ENCODE results near the gene KAT2B.

KAT2B gene

DNA sequence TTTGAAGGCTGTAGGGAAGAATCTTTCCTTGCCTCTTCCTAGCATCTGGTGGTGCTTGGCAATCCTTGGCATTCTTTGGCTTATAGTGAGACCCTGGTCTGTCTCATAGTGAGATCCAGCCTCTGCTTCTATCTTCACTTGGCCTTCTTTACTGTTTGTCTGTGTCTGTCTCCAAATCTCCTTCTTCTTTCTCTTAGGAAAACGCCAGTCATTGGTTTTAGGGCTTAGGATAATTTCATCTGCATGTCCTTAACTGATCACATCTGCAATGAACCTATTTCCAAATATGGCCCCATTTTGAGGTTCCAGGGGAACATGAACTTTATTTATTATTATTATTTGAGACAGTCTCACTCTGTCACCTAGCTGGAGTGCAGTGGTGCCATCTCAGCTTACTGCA is 25.8 kb downstream of the KAT2B start:
- no peak for DNase-seq

DNA sequence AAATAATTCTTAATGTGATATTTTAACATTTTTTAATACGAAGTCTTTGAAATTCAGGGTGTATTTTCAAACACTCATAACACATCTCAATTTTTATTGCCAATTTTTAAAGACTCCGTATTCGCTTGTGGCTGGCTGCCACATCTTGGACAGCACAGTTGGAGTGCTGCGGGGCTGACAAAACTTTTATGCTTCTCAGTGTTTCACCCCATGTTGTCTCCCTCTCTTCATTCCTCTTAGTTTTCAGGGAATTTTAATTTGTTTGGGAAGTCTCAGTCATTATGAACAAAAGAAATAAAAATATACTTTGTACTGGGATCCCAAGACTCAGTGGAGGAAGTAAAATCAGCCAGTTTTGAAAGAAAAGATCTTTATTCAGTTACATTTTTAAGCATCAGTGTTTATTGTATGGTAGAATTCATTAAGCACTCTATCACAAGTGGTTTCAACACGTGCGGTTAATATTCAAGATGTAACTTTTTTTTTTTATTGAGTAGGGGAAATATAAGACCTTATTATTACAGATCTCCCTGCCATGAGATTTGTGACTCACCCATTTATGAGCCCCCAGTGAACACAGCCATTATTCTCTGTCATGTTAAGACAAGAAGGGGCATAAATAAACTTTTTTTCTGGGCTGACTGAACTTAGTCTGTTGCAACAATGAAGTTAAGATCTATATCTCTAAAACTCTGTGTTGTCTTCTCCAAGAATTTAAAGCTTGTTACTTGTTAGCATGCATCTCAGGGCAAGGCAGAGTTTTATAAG is 26.8 kb downstream of the KAT2B start:
- no peak for DNase-seq

DNA sequence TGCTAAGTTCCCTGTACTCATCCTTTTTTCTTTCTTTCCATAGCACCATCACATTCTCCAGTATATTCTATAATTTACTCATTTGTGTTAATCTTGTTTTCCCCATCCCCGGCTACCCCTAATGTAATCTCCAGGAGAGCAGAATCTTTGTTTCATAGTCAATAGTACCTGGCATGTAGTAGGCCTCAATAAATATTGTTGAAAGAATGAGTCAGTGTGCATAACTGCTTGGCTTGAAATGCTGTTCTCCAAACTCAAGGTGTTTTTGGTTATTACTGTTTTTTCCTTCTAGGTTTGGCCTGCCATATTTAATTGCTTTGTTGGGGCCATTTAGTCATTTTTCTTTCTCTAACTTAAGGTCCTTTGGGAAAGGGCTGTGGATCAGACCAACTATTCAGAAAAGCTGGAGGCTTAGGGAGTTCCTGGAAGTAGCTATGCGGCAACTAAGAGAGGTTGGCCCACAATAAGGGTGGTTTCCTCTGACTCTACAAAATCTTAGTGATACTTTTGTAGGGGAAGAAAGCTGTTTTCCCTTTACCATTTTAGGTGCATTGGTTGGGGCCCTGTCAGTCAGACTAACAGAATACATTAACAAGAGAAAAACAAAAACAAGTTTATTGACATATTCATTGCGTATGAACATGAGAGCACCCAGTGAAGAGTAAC is 28.4 kb downstream of the KAT2B start:
- no peak for DNase-seq

DNA sequence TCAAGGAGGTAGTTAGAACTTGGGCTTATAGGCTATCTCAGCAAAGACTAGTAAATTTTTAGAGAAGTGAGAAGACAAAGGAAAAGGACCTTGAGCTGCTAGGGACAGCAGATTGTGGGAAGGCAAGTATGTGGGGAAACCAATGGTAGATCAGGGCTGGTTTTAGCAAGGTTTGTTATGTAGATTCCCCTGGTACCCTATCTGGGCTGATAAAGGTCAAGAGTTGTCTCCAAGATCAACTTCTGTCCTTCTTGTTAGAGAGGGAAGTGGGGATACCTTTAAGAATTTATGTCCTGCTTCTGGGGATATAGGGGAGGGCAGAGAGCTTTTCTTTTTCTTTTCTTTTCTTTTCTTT is 28.9 kb downstream of the KAT2B start:
- DNase-seq = no peak

DNA sequence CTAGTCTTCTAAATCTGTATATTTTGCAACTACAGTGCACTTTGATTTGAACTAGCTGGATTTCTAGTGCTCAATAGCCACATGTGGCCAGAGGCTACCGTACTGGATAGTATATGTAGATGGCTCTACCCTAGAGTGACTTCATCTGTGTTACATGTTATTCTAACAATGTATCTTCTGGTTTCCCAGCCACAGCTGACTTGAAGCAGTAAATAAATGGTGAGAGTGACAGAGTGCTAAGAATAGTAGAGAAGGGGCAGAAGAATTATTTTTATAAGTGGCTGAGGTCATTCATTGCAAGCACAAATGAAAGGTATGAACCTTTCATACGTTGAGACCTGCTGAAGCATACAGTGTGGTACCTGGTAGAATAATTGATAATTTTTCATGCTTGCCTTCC is 30.9 kb downstream of the KAT2B start:
- no peak for DNase-seq

DNA sequence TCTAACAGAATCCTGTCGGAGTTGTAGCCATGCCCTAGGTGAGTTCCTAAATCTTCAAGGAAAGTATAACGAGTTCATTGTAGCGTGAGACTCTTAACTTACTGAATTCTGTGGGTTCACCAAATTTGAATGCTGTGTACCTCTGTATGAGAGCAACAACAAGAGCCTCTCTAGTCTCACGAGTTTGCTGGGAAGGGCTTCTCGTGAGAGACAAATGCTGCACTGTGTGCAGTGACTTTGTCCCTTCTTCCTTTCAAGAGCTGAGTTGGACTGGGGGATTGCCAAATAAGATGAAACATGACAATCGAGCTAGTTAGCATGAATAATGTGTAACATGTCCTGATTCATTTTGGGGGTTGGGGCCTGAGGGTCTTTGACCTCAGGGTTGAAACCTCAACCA is 32.2 kb downstream of the KAT2B start:
- DNase-seq = no peak

DNA sequence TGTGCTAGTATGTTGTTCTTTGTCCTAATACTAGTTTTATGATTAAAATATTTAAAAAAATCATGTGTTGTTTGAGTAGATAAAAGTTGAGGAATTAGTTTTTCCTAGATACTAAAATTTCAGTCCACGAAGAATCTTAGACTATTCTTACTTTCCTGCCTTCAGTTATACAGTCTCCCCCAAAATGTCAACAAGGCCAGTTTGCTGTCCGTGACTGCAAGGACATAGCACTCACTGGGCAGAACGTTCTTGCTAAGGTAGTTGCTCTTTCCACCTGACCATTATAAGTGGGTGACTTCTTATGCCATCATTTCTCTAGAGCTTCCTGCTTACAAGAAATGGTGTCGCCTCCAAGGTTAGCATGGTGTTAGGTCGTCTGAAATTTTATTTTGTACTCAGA is 32.8 kb downstream of the KAT2B start:
- DNase-seq = no peak

DNA sequence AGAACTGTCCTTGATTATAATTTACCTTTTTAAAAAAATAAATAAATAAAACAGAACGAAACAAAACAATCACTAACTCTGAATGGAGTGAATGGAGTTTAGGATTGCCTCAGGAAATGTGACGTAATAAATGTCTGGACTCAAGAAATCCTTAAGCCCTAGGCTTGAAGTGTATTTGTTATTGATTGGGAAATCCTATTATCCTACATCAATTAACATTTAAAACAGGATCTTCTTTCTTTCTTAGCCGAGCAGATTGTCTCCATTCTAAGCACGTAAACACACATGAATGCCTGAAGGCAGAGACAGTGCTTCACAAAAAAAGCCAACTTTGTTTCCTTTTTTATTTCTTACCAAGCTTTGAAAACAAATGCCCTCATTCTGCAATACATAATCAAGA is 33.4 kb downstream of the KAT2B start:
- no peak for DNase-seq

DNA sequence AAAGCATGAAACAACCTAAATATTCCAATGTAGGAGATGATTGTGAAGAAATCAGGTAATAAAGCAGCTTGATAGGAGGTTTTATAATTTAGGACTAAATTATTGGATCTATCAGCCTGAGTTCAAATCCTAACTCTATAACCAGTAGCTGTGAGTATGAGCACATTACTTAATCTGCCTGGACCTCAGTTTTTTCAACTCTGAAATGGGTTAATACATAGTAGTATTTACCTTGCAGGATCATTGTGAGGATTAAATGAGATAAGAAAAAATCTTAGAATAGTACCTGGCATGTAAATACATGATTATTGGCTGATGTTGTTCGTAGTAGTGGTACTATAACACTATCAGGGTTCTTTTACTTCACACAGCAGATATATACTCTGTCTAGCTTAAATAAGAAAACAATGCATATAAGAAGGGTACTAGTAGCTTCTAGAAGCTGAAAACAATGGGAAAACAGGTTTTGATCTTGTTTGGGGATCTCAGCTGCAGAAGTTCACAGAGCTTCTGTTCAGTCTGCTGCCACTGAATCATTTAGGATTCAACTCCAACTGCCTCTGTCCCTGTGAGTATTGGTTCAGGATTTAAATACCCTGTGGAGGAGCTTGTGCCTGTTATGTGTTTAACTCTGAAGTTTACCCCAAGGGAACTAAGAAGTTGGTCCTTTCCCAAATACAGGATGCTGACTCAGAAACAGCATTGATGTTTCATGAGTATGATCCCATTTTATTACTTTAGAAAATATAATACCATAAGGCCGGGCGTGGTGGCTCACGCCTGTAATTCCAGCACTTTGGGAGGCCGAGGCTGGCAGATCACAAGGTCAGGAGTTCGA is 34.2 kb downstream of the KAT2B start:
- no peak for DNase-seq

DNA sequence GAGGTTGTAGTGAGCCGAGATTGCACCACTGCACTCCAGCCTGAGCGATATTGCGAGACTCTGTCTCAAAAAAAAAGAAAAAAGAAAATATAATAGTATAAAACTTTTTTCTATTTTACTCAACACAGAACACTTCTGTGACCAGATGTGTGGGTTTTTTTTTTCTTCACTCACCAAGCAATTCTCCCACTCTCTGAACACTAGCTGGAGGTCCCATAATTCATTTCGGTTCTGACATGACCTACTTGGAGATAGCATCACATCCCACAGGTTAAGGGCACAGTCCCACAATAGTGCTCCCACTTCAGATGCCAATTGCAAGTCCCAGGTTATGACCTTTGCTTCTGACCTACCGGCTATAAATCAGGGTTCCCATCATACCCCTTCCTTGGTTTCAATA is 35.0 kb downstream of the KAT2B start:
- DNase-seq = no peak

DNA sequence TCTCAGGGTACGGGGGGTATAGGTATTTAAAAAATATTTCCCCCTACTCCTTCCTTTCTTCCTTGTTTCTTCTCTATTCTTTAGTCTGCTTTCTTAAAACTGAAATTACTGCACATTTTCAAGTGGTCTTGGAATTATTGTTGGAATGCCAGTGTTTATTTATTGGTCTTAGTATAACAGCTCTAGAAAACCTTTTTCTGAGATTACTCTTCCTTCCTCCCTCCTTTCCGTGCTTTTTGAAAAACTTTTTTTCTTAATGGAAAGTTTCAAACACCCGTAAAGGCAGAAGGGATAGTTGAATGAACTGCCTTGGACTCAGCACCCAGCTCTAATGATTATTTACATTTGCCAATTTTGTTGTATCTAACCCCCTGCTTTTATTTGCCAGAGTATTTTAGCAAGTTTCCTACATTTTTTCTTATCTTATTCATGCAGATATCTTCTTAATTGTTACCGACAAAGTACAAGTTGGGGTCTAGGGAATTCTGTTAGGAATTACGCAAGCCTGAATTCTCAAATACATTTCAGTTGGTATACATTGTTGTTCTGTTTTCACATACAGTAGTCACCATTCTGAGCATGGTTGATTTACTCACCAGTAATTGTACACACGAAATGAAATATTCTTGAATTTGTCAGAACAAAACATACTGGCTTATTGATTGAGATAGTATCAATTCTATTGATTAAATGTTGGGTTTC is 36.2 kb downstream of the KAT2B start:
- DNase-seq = no peak

DNA sequence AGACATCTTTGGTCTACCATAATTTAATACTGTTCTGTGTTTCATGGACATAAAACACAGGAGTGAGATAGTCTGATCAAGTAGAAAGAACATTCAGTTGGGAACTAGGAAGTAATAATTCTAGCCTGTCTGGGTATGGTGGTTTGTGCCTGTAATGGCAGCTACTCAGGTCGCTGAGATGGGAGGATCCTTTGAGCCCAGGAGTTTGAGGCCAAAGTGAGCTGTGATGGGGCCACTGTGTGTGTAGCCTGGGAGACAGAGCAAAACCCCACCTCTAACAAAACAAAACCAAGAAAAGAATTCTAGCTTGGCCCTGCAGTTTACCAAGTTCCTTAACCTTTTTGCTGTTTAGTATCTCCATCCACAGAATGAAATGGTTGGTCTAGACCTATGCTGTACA is 36.8 kb downstream of the KAT2B start:
- no peak for DNase-seq

DNA sequence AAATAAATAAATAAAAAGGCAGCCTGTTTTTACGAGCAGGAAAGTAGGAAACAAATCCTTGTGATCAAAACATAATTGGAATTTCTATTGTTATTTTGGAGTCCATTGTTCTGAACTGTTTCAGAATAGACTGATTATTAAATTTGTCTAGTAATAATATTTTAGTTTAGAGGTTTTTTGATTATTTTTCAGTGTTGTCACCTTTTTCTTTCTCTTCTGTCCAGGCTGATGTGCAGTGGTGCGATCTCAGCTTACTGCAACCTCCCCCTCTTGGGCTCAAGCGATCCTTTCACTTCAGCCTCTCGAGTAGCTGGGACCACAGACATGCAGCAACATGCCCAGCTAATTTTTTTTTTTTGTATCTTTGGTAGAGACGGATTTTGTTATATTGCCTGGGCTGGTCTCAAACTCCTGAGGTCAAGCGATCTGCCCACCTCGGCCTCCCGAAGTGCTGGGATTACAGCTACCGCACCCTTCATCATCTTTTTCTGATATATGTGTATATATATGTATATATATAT is 38.0 kb downstream of the KAT2B start:
- DNase-seq = no peak

DNA sequence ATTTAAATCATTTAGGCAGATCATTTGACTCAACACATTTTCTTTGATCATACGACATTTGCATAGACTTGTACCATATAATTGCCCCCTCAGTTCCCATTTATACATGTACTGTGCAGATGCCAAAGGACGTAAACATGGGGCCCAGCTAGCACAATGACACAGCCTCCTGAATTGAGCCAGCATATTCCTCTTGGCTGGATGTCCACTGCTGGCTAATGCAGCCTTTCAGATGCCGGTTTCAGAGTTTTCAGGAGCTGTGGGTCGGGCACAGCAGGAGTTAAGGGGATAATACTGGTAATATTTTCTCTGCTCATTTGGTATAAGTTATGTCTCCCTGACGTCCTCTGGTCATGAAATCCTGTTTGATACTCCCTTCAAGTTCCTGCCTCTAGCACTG is 39.4 kb downstream of the KAT2B start:
- DNase-seq = no peak

DNA sequence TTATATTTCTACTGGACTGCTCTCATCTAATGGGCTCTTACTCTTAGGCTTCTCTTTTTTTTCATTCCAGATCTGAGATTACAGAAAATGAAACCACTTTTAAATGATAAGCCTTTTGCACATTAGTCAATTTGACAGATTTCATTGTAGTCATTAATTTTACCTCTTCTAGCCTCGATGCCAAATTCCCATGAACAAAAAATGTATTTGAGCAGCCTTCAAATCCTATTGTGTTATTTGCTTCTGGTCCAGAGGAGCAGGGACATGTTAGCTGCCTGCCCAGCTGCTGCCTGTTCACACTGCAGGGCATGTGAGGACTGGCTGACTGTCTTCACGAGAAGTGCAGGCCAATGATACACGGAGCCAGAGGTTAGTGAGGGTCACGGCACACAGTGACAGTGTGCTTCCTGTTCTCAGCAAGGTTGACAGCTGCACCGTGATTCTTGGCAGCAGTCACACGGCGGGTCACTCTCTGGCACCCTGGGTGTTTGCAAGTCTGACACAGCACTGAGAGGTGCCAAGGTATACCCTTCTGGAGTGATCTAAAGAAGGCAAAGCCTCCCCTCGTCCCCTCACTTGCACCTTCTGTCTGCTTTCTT is 40.8 kb downstream of the KAT2B start:
- peak; percentile 10 for DNase-seq

DNA sequence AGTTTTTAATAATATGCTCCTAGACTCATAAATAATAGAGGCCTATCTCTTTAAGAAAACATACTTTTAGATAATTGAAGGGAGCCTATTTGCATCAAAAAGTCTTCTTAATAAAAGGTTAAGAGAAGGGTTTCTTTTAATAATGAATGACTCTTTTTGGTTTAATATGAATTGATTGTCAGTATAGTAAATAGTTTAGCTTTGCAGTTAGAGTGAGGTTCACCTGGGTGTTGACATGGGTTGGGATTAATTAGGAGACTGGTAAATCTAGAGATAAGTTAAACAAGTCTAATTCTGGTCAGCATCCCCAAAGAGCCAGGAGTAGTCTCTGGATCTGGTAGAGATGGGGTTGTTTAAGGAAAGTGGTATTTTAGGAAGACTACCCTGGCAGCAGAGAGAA is 43.0 kb downstream of the KAT2B start:
- DNase-seq = no peak

DNA sequence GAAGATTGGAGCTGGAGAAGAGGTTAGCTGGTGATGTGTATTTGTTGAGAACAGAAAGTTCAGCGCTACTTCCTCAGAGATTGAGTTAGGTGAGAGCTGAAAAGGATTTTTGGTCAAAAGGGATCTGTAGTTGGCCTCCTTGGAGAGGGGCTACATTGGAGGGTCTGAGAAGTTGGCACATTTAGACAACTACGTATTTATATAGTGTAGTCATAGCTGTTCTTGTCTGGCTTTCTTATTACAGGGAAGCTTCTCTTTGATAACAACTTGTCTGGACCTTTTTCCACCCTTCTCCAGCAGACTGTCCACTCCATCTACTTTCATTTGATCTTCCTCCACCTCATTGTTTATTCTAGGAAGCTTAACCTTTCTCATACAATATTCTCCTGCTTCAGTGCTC is 43.7 kb downstream of the KAT2B start:
- DNase-seq = no peak

DNA sequence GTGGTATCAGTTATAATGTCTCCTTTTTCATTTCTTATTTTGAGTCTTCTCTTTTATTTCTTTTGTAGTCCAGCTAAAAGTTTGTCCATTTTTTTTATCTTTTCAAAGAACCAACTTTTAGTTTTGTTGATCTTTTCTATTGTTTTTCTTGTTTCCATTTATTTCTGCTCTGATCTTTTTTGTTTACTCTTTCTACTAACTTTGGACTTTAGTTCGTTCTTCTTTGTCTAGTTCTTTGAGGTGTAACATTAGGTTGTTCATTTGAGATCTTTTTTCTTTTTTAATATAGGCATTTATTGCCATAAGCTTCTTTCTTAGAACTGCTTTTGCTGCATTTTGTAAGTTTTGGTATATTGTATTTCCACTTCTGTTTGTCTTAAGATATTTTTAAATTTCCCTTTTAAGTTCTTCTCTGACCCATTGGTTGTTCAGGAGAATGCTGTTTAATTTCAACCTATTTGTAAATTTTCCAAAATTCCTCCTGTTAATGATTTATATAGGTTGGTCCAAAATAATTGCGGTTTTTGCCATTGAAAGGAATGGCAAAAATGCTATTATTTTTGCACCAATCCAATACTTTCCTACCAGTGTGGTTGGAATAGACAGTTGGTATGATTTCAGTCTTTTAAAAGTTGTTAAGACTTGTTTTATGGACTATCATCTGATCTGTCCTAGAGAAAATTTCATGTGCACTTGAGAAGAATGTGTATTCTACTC is 51.2 kb downstream of the KAT2B start:
- DNase-seq = no peak

DNA sequence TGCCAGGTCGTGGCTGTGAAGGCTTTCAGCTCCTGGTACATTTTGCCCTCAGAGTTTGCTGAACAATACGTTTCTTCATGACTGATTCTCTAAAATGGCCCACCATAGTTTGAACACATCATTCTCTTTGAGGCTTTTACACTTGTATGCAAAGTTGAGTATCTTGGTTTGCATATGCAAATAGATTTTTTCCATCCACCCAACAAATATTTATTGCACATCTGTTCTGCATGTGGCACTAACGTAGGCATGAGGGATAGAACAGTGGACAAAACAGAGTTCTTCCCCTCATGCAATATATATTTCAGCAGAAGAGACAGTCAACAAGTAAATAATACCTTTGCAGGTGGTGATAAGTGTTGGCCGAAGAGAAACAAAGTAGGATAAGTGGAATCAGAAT is 55.2 kb downstream of the KAT2B start:
- no peak for DNase-seq

DNA sequence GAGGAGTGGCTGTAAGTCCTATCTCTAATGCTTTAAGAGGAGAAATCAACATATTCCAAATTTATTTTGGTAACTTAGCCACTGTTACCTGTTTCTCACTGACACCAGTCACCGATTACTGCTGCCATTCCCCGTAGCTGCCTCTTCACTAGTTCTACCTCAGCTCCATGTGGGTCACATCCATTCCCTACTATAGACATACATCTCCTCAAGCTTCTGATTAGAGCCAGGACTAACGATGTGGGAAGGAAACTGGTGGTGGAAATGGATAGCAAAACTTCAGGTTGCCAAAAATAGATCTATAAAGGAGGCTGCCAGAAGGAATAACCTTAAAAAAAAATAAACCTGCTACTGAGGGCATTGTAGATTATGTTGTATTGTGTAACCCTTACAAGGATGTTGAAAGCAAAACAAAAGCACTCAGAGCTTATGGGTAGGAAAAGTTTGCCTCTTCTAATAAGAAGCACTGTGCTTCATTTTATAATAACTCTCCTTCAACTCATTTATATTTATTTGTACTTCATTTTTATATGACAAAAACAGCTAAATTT is 56.0 kb downstream of the KAT2B start:
- no peak for DNase-seq

DNA sequence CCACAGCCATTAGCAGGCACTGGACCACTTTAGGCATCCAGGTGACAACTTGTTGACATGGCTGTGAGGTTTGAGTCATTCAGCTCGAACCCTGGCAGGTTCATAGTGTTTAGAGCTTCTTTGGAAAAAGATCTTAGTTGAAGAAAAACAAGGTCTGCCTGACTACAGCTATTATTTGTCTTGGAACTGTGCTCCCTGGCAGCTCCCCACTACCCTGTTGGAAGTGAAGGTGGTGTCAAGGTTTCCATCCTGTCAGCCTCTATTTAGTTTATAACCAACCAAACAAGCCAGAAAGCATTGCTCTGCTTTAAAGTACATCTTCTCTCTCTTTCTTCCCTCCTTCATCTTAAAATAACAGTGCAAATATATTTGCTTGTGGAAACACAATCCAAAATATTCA is 56.8 kb downstream of the KAT2B start:
- DNase-seq = no peak
